HG03521 (cell line): ENCODE results near the gene SPCS3.
"Not testable (repeated sequence)": the region's sequence is repeated elsewhere in the genome, so short reads cannot be mapped to it uniquely, and the experiment has no call there.

ENCODE experiments used
- ATAC-seq: cut with Tn5 transposase; IDR thresholded peaks from one replicate; pipeline ENCODE4 v1.9.1; 2021; ENCODE audit warnings: mild to moderate bottlenecking, moderate library complexity; ENCODE audit not compliant: unreplicated experiment

Gene SPCS3

GRCh38 chr4:176302283-176303275, 17.2 kb upstream of the SPCS3 start:
- no peak for ATAC-seq

DNA sequence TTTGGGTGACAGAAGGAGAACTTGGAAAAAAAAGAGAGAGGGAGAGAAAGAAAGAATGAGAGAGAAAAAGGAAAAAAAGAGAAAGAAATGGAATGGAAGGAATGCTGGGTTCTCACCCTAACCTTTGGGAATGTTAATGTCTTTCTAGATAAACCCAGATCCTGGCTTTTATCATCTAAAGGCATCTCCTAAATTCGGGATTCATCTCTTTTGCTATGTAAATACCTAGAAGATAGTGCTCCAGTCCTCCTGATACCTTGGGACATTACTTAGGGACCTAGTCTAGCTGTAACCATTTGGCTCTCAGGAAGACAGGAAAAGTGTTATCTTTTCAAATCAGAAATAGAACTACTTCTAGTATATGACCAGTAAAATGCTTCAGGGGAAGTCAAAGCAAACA, 15.8 kb upstream of the SPCS3 start:
- ATAC-seq = no peak

DNA sequence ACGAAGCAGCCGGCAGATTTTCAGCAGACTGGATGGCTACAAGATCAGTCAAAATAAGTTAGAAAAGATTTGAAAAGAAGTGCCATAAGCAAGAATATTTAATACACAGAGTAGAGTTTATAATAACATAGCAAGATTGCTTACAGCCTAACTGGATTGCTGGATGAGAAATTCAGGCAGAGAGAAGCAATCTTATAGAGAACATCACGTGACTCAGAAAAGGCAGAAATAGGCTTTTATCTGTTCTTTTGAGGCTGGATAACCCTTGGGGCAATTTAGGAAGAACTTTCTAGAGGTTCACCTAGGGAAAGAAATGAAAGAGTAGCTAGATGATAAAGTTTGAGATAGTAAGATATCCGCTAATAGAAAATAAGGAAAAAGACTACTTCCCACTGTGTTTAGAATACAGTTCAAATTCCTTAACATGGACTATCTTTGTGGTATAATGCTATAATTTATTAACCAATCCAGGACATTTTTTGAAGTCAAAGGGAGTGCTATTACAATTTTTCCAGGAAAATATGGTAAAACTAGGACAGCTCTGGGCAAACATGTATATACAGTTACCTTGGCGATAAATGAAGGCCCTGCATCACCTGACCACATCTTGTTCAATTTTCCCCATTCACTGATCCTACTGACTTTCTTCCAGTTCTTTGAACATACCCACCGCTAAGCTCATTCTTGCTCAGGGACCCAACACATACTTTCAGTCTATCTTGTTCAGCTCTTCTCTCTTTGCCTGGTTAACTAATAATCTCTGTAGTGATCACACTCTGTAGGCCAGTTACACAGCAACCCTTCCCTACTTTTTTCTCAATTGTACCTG, 12.7 kb upstream of the SPCS3 start:
- no peak for ATAC-seq

GRCh38 chr4:176307666-176307930, 12.2 kb upstream of the SPCS3 start:
- no peak for ATAC-seq

GRCh38 chr4:176308441-176308840, 11.3 kb upstream of the SPCS3 start:
- peak; percentile 45 for ATAC-seq

DNA sequence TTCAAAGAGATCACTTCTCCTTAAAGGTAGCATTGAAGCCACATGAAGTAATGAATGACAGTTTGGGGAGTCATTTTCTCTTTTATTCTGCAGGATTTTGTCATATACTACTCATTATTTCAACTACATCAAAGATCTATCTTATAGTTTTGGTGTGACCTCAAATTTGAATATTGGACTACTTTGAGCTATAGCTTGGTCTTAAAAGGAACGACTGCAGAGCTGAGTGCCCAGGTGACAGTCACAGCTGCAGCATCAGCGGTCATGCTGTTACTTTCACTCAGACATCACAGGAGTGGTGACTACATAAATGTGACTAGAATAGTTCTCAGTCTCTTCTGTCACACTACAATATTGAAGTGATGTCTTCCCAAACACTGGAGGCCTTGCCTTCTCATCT, 10.7 kb upstream of the SPCS3 start:
- peak; percentile 99 for ATAC-seq

- peak; percentile 20 for ATAC-seq
Measured at GRCh38 chr4:176309772-176310171, 10.0 kb upstream of the SPCS3 start.

DNA sequence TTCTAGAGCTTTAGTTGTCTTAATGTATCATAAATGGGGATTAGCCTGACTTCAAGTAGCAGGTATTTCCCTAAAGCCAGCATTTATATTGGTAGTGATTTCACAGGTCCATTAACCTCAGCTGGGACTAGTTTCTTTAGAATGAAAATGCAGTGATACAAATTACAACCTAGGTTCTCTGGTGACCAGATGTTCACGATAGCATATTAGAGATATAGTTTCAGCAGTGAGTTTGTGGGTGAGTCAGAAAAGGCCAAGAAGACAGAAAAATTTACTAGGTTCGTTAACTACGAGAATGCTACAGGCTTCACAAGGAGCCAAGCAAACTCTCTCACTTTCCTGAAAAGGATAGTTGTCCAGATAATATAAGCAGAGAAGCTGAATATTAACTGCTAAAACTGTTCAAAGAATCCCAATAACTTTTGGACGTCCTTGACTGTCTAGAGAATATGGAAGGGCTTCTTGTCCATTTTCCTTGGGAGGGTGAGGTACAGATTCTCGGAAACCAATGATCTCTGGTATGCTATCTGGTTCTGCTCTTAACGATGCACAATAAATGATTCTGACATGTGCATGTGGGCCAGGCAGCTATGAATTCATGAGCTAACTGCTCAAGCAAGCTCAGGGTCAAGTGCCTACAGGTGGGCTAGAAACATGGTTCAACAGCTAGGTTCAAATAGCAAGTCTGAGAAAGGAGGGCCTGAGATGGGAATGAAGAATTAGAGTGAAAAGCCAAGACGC, 6.0 kb upstream of the SPCS3 start:
- no peak for ATAC-seq

- no peak for ATAC-seq
Measured at GRCh38 chr4:176319151-176319703, 539 bp upstream of the SPCS3 start.

- peak; percentile 71 for ATAC-seq
Measured at GRCh38 chr4:176320340-176320975, 692 bp downstream of the SPCS3 start.

DNA sequence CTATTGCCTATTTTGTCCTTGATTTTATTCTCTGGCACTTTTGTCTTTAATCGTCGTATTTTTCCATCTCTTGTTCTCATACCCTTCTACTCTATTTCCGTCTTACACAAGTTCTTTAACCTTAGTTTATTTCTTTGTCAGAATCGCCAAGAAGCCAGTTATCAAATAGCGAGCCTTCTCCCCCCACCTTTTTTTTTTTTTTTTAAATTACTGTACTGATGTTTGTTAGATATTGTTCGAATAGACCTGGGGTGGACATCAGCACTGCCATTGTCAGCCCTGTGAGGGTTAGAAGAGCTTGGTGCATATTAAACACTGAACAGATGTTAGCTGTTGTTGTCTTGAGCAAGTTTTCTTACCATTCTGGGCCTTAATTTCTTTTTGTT, 1.2 kb downstream of the SPCS3 start:
- no peak for ATAC-seq

GRCh38 chr4:176321589-176321988, 1.8 kb downstream of the SPCS3 start:
- no peak for ATAC-seq

- no peak for ATAC-seq
Measured at GRCh38 chr4:176323511-176324160, 3.9 kb downstream of the SPCS3 start.

GRCh38 chr4:176324876-176325275, 5.1 kb downstream of the SPCS3 start:
- ATAC-seq = not testable (repeated sequence)

DNA sequence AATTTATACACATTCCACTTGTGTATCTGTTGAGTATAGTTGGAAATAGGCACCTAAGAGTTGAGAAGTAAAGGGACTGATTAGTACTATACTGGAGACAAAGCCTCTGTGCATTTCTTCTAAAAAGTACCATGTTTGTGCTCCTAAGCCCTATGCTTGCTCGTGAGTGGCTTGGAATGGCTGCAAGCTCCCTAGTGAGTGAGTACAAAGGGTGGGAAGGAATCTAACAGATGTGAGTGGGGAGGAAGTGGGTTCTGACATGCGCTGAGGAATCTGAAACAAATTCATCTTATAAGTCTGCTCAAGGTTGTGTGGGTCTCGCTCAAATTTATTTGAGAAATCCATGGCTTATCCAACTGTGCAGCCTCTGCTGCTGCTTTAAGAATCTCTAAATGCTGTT, 13.3 kb downstream of the SPCS3 start:
- no peak for ATAC-seq

- ATAC-seq = no peak
Measured at GRCh38 chr4:176334066-176334465, 14.3 kb downstream of the SPCS3 start.

DNA sequence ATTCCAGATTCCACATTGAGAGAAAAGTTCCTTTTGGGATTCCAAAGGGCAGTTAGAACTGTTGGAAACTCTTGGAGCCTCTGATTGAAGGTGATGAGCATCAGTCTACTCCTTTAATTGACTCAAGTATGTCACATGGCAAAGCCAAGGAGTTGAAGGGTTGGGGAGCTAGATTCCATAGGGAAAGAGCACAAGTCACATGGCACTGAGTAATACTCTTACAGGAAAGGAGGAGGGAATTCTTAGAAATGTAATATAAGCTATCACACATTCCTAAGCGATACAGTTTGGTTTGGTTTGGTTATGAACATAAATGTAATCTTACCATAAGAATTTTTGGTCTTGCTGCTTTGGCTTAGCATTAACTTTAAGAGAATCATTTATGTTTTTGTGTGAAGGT, 15.7 kb downstream of the SPCS3 start:
- ATAC-seq = no peak

GRCh38 chr4:176339936-176340761, 20.4 kb downstream of the SPCS3 start:
- no peak for ATAC-seq
